GM12874 (cell line): ENCODE results near the gene CD300LG.

Experiments
- TF ChIP-seq, protein P1 (sequence below): IDR thresholded peaks from 2 replicates; pipeline ENCODE4 v1.5.1; 2011; ENCODE audit warnings: low read depth, mild to moderate bottlenecking, control low read depth, low read length, moderate library complexity; ENCODE audit not compliant: insufficient read depth

CD300LG gene

DNA sequence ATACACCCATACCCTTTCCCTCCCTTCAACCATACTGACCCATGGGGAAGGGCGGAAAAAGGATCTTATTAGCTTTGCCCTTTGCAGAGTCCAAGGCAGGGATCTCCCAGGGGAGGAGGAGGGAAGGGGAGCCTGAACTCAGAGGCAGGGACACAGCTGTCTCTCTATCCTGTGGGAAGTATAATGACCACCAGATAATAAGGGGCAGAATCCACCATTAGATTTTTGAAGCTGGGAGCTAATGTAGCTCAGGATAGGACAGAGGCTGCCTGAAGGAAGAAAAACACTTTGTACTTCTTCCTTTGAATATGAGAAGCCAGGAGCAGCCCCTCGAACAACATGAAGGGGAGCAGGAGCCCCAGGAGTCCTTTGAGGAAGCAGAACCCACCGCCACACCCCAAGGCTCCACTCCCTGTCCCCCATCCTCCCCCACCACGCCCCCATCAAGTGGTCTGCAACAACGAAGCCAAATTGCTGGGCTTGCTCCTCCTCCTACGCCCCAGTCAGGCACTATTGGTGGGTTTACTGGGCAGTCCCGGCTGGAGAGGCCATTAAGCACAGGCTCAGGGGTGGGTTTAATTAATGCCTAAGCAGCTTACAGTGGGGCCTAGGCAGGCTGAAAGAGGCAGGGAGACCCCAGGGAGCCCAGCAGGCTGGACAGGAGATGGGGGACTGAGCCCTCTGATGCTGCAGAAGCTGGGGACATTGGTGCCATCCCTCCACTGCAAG, 55.0 kb downstream of the CD300LG start:
- TF ChIP-seq, protein P1, sequence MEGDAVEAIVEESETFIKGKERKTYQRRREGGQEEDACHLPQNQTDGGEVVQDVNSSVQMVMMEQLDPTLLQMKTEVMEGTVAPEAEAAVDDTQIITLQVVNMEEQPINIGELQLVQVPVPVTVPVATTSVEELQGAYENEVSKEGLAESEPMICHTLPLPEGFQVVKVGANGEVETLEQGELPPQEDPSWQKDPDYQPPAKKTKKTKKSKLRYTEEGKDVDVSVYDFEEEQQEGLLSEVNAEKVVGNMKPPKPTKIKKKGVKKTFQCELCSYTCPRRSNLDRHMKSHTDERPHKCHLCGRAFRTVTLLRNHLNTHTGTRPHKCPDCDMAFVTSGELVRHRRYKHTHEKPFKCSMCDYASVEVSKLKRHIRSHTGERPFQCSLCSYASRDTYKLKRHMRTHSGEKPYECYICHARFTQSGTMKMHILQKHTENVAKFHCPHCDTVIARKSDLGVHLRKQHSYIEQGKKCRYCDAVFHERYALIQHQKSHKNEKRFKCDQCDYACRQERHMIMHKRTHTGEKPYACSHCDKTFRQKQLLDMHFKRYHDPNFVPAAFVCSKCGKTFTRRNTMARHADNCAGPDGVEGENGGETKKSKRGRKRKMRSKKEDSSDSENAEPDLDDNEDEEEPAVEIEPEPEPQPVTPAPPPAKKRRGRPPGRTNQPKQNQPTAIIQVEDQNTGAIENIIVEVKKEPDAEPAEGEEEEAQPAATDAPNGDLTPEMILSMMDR: no peak

DNA sequence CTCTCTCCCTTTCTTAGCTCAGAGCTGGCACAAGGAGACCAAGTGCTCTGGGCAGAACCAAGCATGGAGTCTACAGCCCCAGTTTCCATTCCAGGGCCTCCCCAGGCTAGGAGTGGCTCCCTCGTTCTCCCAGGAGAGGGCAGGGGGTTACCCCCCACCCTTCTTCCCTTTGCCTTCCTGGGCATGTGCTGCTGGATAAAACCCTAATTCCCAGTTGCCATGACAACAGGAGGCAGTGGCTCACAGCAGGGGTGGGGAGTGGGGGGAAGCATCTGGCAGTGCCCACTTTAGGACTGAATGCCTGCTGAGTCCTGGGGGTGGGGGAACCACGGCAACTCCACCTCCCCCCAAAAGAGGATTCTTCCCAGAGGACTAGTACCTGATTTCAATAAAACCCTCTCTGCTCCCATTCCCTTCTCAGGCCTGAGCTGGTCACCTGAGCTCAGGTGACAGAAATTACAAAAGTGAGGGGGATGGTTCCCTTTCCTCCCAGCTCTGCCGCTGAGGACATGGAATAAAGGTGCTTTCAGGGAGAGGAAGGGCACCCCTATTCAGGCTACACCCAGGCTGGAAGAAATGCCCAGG, 58.5 kb downstream of the CD300LG start:
- TF ChIP-seq, protein P1: no peak

DNA sequence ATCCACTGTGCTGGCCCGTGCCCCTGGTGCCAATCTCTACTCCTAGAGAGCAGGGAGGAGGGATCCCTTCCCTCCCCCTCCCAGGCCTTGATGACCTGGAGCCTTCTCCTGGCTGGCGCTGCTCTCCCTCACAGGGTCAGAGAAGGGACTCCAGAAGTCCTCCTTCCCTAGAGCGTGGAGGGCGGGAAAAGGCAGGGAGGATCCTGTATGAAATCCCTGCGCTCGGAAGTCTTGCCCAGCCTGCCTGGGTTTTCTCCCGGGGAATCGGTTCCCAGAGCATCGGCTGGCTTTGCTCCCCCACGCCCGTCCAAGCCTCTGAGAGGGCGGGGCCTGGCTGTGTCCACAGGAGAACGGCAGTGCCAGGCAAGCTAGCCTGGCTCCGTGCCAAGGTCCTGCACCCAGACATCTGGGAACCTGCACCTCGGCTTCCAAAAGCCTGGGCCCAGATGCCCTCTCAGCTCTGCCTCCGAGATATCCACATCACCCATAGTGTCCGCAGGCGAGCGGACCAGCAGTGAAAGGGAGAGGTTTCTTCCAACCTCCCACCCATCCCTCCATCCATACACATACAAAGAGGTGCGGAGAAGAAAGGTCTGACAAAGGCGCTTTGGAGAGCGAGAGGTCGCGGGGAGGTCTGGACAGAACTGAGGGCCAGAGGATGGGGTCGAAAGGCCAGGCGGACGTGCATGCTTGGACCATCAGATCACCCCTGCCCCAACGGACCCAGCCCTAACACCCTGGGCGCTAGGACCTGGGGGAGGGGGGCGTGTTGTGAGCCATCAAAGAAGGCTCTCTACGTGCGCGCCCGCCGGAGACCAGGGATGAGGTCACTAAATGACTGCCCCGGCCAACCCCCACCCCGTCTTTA, 59.2 kb downstream of the CD300LG start:
- TF ChIP-seq, protein P1: no peak

DNA sequence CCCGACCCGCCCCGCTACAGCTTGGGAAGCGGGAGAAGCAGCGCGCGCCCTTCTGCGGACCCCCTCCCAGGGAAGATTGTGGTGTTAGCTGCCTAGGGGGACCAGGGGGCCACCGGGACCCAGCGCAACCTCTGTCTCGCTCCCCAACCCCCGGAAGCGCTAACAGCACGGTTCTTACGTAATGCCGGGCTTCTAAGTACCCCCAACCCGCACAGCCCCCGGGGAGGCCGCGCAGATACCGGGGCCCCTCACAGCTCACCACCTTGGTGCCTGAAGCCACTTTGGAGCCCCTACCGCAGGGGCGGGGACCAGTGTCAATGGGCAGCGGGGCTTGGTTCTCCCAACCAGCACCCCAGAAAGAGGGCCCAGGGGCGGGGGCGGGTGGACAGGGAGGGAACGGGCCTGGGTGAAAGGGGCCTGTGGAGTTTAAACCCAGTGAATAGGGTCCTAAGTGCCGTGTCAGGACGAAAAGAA, 60.0 kb downstream of the CD300LG start:
- TF ChIP-seq, protein P1: no peak

DNA sequence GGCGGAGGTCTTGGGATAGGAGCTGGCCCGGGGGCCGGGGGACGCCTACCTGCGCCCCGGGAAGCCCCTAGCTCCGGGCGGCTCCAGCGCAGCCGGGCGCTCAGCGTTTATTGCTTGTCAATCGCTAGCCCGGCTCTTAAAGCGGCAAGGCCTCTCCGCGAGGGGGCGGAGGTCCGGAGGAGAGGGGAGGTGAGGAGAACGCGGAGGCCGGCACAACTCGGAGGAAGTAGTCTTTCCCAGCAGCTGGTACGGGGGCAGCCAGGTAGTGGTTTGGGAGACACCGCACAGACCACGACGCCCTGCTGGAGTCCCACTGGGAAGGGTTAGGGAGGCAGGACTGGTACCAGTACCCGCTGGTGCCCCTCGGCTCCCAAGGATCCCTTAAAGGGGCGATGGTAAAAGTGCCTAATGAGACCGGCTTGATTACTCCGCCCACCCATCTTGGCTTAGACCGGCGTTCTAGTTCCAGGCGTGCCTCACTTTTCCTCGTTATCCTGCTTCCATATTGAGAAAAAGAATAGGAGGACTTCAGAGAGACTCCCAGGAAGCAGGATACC, 60.5 kb downstream of the CD300LG start, which contains the start of gene MPP2:
Gene MPP2, minus strand, starts transcription at position 112 of the 557 bp plus-strand sequence. CDS start 3,076 bp downstream, outside the sequence.
- TF ChIP-seq, protein P1: no peak

DNA sequence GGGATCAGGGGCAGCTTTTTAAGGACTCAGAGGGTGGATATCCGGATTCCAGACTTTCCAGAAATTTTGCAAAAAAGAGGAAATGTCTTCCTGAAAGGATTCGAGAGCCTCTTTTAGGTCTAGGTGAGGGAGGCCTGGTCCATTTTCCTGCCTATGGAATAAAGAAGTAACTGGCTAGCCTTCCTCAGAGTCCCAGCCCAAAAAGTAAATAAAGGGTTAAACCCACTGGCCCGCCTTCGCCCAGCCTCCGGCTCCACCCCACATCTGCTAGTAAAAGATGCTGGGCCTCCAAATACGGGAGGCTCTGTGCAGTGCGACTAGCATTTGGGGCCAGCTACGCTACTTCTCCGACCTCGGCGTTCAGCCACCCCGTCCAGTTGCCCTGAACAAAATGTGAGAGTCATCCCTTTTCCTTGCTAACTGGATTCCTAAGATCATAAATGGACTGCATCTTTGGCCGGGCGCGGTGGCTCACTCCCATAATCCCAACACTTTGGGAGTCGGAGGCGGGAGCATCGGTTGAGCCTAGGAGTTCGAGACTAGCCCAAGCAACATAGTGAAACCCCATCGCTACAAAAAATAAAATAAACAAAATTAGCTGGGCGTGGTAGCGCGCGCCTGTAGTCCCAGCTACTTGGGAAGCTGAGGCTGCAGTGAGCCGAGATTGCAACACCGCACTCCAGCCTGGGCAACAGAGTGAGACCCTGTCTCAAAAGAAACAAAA, 61.2 kb downstream of the CD300LG start:
- TF ChIP-seq, protein P1: no peak
